A549 (cell line): ENCODE data around the gene CFAP126. TPM values are rescaled to one million over a fixed set of nuclear protein-coding genes. Genes with fewer than 3 reads are reported as not detected.

ENCODE experiments used
- ATAC-seq, 2 experiments: fragments of 200-7000 bp in 1 of 2; fragments of >200 bp in 1 of 2; cut with Nextera tagmentation in 1 of 2; cut with Tn5 transposase in 1 of 2; 3 replicates each; pipeline versions ENCODE4 v1.8.0 to v1.9.1; 2018 to 2020; ENCODE audit warnings: mild to moderate bottlenecking in 1 of 2, moderate library complexity in 1 of 2
- CTCF ChIA-PET: fragments of 300-600 bp; sonication (Branson Sonifier 250); formaldehyde crosslinking; extraction: SDS; loops from one replicate; lab custom pipeline; 2021; ENCODE audit warnings: antibody characterized with exemption, inconsistent platforms; lab: Yijun Ruan, JAX
- POLR2A ChIA-PET: fragments of 350-600 bp; formaldehyde crosslinking; extraction: SDS; loops from one replicate; lab custom pipeline; 2021; ENCODE audit warnings: antibody characterized with exemption, inconsistent platforms; lab: Yijun Ruan, JAX
- DNase-seq, 2 experiments: peaks; one replicate each; pipeline versions ENCODE4 v3.0.0 to v3.0.0-alpha.2; 2011 to 2016; ENCODE audit warnings: low read depth in 1 of 2, low spot score in 1 of 2
- FAIRE-seq: peaks from 2 replicates; lab custom pipeline; 2011; peaks lifted over from hg19 to GRCh38; lab: Jason Lieb, UNC
- H3K27ac ChIP-seq, 2 experiments: fragments of >200 bp; sonication (Bioruptor Twin); formaldehyde crosslinking; 3 replicates each; pipeline ENCODE4 v1.5.1; 2016 to 2017
- H3K4me1 ChIP-seq: fragments of >200 bp; sonication (Bioruptor Twin); formaldehyde crosslinking; 3 replicates; pipeline ENCODE4 v1.6.1; 2016
- H3K4me2 ChIP-seq: fragments of >200 bp; sonication (Bioruptor Twin); formaldehyde crosslinking; 3 replicates; pipeline ENCODE4 v1.6.1; 2016
- H3K4me3 ChIP-seq: fragments of >200 bp; sonication (Bioruptor Twin); formaldehyde crosslinking; 3 replicates; pipeline ENCODE4 v1.5.1; 2016
- H3K9me3 ChIP-seq: fragments of >200 bp; sonication (Bioruptor Twin); formaldehyde crosslinking; 3 replicates; pipeline ENCODE4 v1.6.1; 2016
- BHLHE40 ChIP-seq: IDR thresholded peaks from 2 replicates; pipeline ENCODE4 v1.6.1; 2012; ENCODE audit warnings: low read depth, low read length, inconsistent platforms
- CTCF ChIP-seq: fragments of >200 bp; sonication (Bioruptor Twin); formaldehyde crosslinking; IDR thresholded peaks from 3 replicates; pipeline ENCODE4 v1.5.1; 2016
- E2F6 ChIP-seq: IDR thresholded peaks from 2 replicates; pipeline ENCODE4 v1.6.1; 2012; ENCODE audit warnings: low read depth, borderline replicate concordance
- EHF ChIP-seq: fragments of 250-450 bp; sonication (Bioruptor Pico); IDR thresholded peaks from 2 replicates; pipeline ENCODE4 v1.5.0; 2020; ENCODE audit warnings: mild to moderate bottlenecking
- HDAC2 ChIP-seq: fragments of 200-600 bp; sonication (generic); IDR thresholded peaks from 2 replicates; pipeline ENCODE4 v1.6.1; 2016
- HOXA7 ChIP-seq: fragments of 250-450 bp; sonication (Bioruptor Pico); IDR thresholded peaks from 2 replicates; pipeline ENCODE4 v1.5.0; 2020; ENCODE audit warnings: mild to moderate bottlenecking, moderate library complexity
- HOXB13 ChIP-seq: fragments of 250-450 bp; sonication (Bioruptor Pico); IDR thresholded peaks from 2 replicates; pipeline ENCODE4 v1.5.0; 2020; ENCODE audit warnings: low read depth, mild to moderate bottlenecking, moderate library complexity
- HOXB5 ChIP-seq: fragments of 250-450 bp; sonication (Bioruptor Pico); IDR thresholded peaks from 2 replicates; pipeline ENCODE4 v1.5.0; 2020; ENCODE audit warnings: mild to moderate bottlenecking, moderate library complexity
- JUN ChIP-seq, 2 experiments: fragments of >200 bp; sonication (Bioruptor Twin); formaldehyde crosslinking; IDR thresholded peaks; 2 replicates in 1 of 2; 3 replicates in 1 of 2; pipeline ENCODE4 v1.6.1; 2016 to 2017
- MAFK ChIP-seq: fragments of 450-650 bp; IDR thresholded peaks from 2 replicates; pipeline ENCODE4 v1.6.1; 2014; ENCODE audit not compliant: partially characterized antibody
- NPAS2 ChIP-seq: fragments of 250-450 bp; sonication (Bioruptor Pico); IDR thresholded peaks from 2 replicates; pipeline ENCODE4 v1.8.0; 2022; ENCODE audit warnings: mild to moderate bottlenecking, moderate library complexity, borderline replicate concordance
- NR3C1 ChIP-seq: fragments of >200 bp; sonication (Bioruptor Twin); formaldehyde crosslinking; IDR thresholded peaks from 3 replicates; pipeline ENCODE4 v1.6.1; 2017
- PHF8 ChIP-seq: fragments of 200-600 bp; sonication (generic); IDR thresholded peaks from 2 replicates; pipeline ENCODE4 v1.6.1; 2016; ENCODE audit warnings: low read depth, mild to moderate bottlenecking, antibody characterized with exemption, moderate library complexity, borderline replicate concordance
- POLR2A ChIP-seq: IDR thresholded peaks from 2 replicates; pipeline ENCODE4 v1.6.1; 2012; ENCODE audit warnings: mild to moderate bottlenecking, low read length
- RAD21 ChIP-seq, 2 experiments: fragments of >200 bp in 1 of 2; sonication (Bioruptor Twin) in 1 of 2; formaldehyde crosslinking in 1 of 2; IDR thresholded peaks in 1 of 2; conservative IDR thresholded peaks in 1 of 2; 2 replicates in 1 of 2; 3 replicates in 1 of 2; pipeline ENCODE4 v1.6.1; 2012 to 2018; ENCODE audit warnings: inconsistent platforms in 1 of 2
- RARB ChIP-seq: fragments of 250-450 bp; sonication (Bioruptor Pico); IDR thresholded peaks from 2 replicates; pipeline ENCODE4 v1.8.0; 2021; ENCODE audit warnings: mild to moderate bottlenecking, moderate library complexity
- RNF2 ChIP-seq: fragments of 200-600 bp; sonication (generic); IDR thresholded peaks from 2 replicates; pipeline ENCODE4 v1.6.1; 2016; ENCODE audit warnings: low read depth, mild to moderate bottlenecking, antibody characterized with exemption, moderate library complexity, borderline replicate concordance
- TFCP2L1 ChIP-seq: fragments of 250-450 bp; sonication (Bioruptor Pico); IDR thresholded peaks from 2 replicates; pipeline ENCODE4 v1.5.0; 2021; ENCODE audit warnings: mild to moderate bottlenecking
- TP53 ChIP-seq: fragments of 250-450 bp; sonication (Bioruptor Pico); IDR thresholded peaks from 2 replicates; pipeline ENCODE4 v1.5.0; 2021; ENCODE audit warnings: mild to moderate bottlenecking, moderate library complexity
- ZSCAN20 ChIP-seq: fragments of 250-450 bp; sonication (Bioruptor Pico); IDR thresholded peaks from 2 replicates; pipeline ENCODE4 v1.8.0; 2022; ENCODE audit warnings: mild to moderate bottlenecking, moderate library complexity
- WGBS: methylation state at CpG from one replicate; pipeline ENCODE4 v1.1.6; 2017; ENCODE audit errors: missing lambda C conversion rate; 5-methylcytosine and 5-hydroxymethylcytosine counted together
- polyA plus RNA-seq, 4 experiments: library from polyadenylated mRNA; depleted of rRNA in 3 of 4; stranded (reverse); fragments of >200 nt; fragmentation: RNase III in 1 of 4; extraction: RNeasy Plus Mini Kit Qiagen cat#74134 plus additional on column Dnase treatment in 1 of 4; gene quantifications; 2 replicates in 3 of 4; 3 replicates in 1 of 4; pipeline ENCODE4 v1.2.3, GENCODE V29; 2011 to 2017
- TF ChIP-seq, protein P1 (sequence below): IDR thresholded peaks from 2 replicates; pipeline ENCODE4 v1.6.1; 2012
- TF ChIP-seq, protein P2 (sequence below): fragments of 250-450 bp; sonication (Bioruptor Pico); IDR thresholded peaks from 2 replicates; pipeline ENCODE4 v1.5.0; 2021; ENCODE audit warnings: mild to moderate bottlenecking, moderate library complexity, borderline replicate concordance
- TF ChIP-seq, protein P3 (sequence below): fragments of 250-450 bp; sonication (Bioruptor Pico); IDR thresholded peaks from 2 replicates; pipeline ENCODE4 v1.5.0; 2020; ENCODE audit warnings: low read depth, mild to moderate bottlenecking, moderate library complexity

The CFAP126 gene
- polyA plus RNA-seq, 2 of the 4 experiments (the other 2 are of a cell fraction): not detected

DNA sequence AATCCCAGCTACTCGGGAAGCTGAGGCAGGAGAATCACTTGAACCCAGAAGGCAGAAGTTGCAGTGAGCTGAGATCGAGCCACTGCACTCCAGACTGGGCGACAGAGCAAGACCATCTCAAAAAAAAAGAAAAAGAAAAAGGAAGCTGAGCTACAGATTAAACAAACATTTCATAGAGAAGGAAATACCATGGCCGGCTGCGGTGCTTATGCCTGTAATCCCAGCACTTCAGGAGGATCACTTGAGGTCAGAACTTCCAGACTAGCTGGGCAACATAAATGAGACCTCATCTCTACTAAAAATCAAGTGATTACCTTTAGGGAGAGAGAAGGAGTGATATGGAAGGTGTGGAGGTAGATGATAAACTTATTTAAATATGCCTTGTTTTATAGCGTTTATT, 14.0 kb upstream of the CFAP126 start:
- Histone ChIP-seq H3K27ac (peak overlapping the region in 1 of 2 experiments; percentile 25; a peak in 1 of 6 replicates), H3K4me2 (no peak overlapping the region), H3K9me3 (no peaks in the 10 kb centered on the region)
- ATAC-seq: no peak
- CTCF ChIA-PET: interaction anchor here (0.9 to 12.9 kb wide), 38 partner anchors 9 to 283 kb away, joined by 3 to 268 read pairs (median 6); partner anchors contain the start of genes ADAMTS4, APOA2, CFAP126 and FCER1G
- no peak for TF ChIP-seq MAFK
- TF ChIP-seq HOXB13: no peak
- TF ChIP-seq CTCF: no peak
- TF ChIP-seq RAD21 (conservative IDR thresholded peaks at IDR 0.05 in 1 of 2, IDR thresholded peaks at IDR 0.05 in 1 of 2): no peak
- TF ChIP-seq NR3C1: no peak
- TF ChIP-seq, all 56 proteins: peak for 0
- 60% methylated on average over 6 of the region's 6 CpGs for WGBS
- H3K4me3 ChIP-seq: no peak overlapping the region
- POLR2A ChIA-PET: interaction anchor here (0.9 to 1.4 kb wide), 3 partner anchors 156 to 190 kb away, joined by 4 to 8 read pairs (median 5); partner anchors contain the start of genes NDUFS2 and TOMM40L
- FAIRE-seq (no peak), DNase-seq (no peak)
- H3K4me1 ChIP-seq: peaks cover 18% of the 10 kb centered on the region

DNA sequence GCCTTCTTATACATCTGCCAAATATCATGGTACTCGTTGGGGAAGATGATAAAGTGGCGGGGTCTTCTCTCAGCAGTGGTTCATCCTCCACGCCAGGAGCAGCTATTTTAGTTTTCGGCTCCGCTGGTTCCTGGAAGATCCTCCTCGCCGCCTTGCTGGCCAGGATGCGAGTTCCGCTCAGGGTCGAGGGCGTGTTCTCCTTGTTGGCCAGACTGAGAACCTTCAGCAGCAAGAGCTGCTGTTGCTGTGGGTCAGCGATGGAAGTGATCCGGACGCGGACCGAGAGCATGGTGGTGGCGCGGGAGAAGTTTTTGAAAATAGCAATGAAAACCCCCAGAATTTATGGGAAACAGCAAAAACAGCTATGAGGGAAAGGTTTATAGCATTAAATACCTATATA, 11.4 kb upstream of the CFAP126 start:
- POLR2A ChIA-PET: no interaction called here

GRCh38 chr1:161378014-161378413, 10.3 kb upstream of the CFAP126 start:
- Histone ChIP-seq H3K9me3 (no peaks in the 10 kb centered on the region), H3K4me1 (peaks cover 17% of the 10 kb centered on the region), H3K27ac (no peak overlapping the region), H3K4me2 (no peak overlapping the region), H3K4me3 (no peak overlapping the region)
- WGBS: 83% methylated on average over 5 of the region's 5 CpGs
- no peak for FAIRE-seq
- POLR2A ChIA-PET: interaction anchor here (0.8 to 1.1 kb wide), 2 partner anchors 12 to 15 kb away, joined by 4 to 5 read pairs; no protein-coding TSS in a partner anchor
- no peak for DNase-seq
- no peak for ATAC-seq
- CTCF ChIA-PET: interaction anchor here (0.7 to 12.9 kb wide), 4 partner anchors 9 to 186 kb away, joined by 3 to 268 read pairs (median 102); partner anchors contain the start of genes ADAMTS4, APOA2, FCER1G and NDUFS2
- TF ChIP-seq, protein P1, sequence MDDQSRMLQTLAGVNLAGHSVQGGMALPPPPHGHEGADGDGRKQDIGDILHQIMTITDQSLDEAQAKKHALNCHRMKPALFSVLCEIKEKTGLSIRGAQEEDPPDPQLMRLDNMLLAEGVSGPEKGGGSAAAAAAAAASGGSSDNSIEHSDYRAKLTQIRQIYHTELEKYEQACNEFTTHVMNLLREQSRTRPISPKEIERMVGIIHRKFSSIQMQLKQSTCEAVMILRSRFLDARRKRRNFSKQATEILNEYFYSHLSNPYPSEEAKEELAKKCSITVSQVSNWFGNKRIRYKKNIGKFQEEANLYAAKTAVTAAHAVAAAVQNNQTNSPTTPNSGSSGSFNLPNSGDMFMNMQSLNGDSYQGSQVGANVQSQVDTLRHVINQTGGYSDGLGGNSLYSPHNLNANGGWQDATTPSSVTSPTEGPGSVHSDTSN: no peak
- TF ChIP-seq JUN (IDR thresholded peaks at IDR 0.05) (no peak), POLR2A (no peak), NPAS2 (CRISPR knock-in tag) (no peak), RARB (no peak), TP53 (CRISPR knock-in tag) (no peak), E2F6 (no peak), BHLHE40 (no peak), HOXB5 (no peak), EHF (CRISPR knock-in tag) (no peak), PHF8 (no peak)
- TF ChIP-seq, protein P2, sequence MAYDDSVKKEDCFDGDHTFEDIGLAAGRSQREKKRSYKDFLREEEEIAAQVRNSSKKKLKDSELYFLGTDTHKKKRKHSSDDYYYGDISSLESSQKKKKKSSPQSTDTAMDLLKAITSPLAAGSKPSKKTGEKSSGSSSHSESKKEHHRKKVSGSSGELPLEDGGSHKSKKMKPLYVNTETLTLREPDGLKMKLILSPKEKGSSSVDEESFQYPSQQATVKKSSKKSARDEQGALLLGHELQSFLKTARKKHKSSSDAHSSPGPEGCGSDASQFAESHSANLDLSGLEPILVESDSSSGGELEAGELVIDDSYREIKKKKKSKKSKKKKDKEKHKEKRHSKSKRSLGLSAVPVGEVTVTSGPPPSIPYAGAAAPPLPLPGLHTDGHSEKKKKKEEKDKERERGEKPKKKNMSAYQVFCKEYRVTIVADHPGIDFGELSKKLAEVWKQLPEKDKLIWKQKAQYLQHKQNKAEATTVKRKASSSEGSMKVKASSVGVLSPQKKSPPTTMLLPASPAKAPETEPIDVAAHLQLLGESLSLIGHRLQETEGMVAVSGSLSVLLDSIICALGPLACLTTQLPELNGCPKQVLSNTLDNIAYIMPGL (CRISPR knock-in tag): no peak

More for the DNA sequence above, 11.4 kb upstream of the CFAP126 start:
- ATAC-seq (no peak), DNase-seq (no peak), FAIRE-seq (no peak)
- H3K4me3 ChIP-seq: no peak overlapping the region
- CTCF ChIA-PET: interaction anchor here (0.6 to 12.9 kb wide), 5 partner anchors 10 to 188 kb away, joined by 4 to 268 read pairs (median 5); partner anchors contain the start of genes ADAMTS4, APOA2, FCER1G and NDUFS2
- no peak overlapping the region for H3K27ac ChIP-seq
- no peak overlapping the region for H3K4me2 ChIP-seq
- 95% methylated on average over 18 of the region's 18 CpGs for WGBS
- peaks cover 20% of the 10 kb centered on the region for H3K4me1 ChIP-seq
- no peaks in the 10 kb centered on the region for H3K9me3 ChIP-seq
- TF ChIP-seq, protein P2 (CRISPR knock-in tag): no peak
- TF ChIP-seq, protein P3, sequence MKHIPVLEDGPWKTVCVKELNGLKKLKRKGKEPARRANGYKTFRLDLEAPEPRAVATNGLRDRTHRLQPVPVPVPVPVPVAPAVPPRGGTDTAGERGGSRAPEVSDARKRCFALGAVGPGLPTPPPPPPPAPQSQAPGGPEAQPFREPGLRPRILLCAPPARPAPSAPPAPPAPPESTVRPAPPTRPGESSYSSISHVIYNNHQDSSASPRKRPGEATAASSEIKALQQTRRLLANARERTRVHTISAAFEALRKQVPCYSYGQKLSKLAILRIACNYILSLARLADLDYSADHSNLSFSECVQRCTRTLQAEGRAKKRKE (CRISPR knock-in tag): no peak
- no peak for TF ChIP-seq RNF2
- no peak for TF ChIP-seq TFCP2L1 (CRISPR knock-in tag)
- no peak for TF ChIP-seq NR3C1
- TF ChIP-seq NPAS2 (CRISPR knock-in tag): no peak
- no peak for TF ChIP-seq HDAC2
- TF ChIP-seq ZSCAN20 (CRISPR knock-in tag): no peak
- TF ChIP-seq HOXA7 (CRISPR knock-in tag): no peak
- no peak for TF ChIP-seq E2F6
